UCSD-AML1 (cell line): ENCODE data around the gene PACC1.
"Not testable (repeated sequence)": the region's sequence is repeated elsewhere in the genome, so short reads cannot be mapped to it uniquely, and the experiment has no call there.

Source experiments
- DNase-seq: peaks from one replicate; lab custom pipeline; 2025; ENCODE audit not compliant: unreplicated experiment; lab: John Stamatoyannopoulos, UW

Gene PACC1

DNA sequence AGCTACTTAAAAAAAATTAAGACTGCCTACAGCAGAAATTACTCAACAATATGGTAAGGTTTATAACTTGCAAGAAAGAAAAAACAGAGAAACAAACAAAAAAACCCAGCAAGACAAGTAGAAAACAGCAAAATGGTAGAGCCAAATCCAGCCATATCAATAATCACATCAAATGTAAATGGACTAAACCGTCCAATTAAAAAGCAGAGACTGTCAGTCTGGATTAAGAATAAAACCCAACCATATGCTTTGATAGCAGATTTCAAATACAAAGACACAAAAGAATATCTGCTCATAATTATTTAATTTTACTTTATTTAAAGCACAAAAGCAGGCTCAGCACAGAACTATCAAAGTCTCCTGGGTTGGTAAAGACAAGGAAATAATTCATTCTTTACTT is 17.5 kb downstream of the PACC1 start:
- DNase-seq = no peak

DNA sequence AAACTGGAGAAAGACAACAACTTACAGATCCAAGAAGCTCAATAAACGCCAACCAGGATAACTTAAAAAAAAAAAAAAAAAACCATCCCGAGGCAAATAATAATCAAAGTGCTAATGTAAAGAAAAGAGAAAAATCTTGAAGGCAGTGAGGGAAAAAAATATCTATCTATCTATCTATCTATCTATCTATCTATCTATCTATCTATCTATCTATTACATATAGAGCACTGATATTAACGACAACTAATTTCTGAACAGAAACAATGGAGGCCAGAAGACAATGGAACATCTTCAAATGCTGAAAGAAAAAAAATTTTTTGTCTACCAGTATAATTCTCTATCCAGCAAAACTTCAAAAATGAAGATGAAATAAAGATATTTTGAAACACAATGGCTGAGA is 18.0 kb downstream of the PACC1 start:
- DNase-seq = no peak

DNA sequence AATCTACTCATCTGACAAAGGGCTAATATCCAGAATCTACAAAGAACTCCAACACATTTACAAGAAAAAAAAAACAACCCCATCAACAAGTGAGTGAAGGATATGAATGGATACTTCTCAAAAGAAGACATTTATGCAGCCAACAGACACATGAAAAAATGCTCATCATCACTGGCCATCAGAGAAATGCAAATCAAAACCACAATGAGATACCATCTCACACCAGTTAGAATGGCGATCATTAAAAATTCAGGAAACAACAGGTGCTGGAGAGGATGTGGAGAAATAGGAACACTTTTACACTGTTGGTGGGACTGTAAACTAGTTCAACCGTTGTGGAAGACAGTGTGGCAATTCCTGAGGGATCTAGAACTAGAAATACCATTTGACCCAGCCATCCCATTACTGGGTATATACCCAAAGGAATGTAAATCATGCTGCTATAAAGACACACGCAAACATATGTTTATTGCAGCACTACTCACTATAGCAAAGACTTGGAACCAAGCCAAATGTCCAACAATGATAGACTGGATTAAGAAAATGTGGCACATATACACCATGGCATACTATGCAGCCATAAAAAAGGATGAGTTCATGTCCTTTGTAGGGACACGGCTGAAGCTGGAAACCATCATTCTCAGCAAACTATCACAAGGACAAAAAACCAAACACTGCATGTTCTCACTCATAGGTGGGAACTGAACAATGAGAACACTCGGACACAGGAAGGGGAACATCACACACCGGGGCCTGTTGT is 18.8 kb downstream of the PACC1 start:
- not testable (repeated sequence) for DNase-seq

DNA sequence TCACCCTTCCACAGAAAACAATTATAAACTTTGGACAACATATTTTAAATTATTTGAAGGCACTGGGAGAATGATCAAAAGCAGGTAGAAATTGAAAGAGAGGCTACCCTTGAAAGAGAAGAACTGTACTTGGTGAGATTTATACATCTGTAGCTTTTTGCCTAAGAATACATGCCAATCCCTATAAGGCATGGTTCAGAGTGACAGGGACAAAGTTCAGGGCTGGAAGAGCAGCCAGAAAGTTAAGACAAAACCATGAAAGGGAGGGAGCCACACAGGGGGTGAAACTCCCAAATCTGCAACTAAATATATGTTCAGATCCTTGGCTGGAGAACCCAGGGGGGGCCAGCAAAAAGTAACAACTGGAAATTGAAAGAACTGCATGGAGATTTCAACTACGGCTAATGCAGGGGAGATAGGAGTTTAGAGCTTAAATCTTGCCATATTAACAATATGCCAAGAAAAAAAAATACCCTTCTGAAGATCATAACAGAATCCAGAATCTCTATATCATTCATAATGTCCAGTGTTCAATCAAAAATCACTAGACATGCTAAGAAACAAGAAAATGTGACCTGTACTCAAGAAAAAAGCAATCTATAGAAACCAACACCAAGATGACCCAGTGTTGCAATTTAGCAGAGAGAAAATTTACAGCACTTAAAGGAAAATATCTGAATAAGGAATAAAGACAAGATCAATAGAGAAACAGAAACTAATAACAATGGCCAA is 25.5 kb downstream of the PACC1 start:
- no peak for DNase-seq

DNA sequence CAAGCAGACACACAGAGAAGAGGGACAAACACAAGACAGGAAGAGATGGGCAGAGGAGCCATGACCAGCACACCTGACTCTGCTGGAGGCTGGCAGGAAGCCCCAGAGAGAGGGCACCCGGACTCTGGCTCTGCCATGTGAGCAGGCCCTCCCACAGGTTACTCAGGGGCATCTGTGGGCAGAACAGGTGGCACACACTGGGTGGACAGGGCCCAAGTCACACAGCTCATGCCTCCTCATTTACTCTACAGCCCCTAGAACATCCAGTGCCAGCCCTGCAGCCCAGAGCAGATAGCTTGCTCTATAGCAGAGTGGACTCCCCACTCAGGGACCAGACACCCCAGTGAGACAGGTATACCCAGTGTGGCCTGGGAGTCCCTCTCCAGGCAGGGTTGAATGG is 28.7 kb downstream of the PACC1 start:
- no peak for DNase-seq

DNA sequence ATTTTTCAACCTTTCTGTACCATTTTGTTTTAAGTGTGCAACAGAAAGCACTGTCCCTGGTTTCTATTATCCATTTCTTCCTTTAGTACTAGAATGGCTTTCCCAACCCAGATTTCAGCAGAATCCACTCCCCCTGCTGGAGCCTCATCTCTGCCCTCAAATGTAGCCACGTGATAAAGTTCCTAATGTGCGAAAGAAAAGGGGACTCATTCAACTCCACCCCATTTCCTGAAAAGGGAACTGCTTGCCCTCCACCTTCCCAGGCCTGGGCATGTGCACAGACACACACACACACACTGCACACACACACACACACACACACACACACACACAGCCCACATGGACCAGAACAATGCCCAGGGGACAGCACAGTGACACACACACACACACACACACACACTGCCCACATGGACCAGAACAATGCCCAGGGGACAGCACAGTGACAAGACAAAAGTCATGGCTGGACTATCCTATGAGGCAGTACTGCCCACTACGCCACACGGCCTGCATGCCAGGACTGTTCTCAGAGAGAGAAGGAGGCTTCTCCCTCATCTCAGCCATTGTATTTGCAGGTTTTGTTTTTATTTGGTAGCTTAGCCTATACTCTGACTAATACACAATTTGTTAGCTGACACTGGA is 33.2 kb downstream of the PACC1 start:
- DNase-seq = no peak

DNA sequence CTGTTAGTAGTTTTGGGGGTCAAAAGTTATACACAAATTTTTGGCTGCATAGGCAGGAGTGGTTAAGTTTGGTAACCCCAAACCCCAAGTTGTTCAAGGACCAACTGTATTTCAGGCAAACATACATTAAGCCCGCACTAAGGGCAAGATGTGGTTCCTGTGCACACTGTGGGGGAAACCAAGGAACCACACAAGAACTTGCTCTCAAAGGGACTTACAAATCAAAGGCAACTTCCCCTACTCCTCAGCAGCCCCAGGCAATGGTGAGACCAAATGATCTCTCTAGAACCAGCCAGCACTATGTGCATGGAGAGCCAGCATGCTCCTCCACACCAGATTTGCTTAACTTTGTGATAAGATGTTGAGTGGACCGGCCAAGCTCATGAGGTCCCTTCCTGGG is 35.3 kb downstream of the PACC1 start:
- DNase-seq = no peak

DNA sequence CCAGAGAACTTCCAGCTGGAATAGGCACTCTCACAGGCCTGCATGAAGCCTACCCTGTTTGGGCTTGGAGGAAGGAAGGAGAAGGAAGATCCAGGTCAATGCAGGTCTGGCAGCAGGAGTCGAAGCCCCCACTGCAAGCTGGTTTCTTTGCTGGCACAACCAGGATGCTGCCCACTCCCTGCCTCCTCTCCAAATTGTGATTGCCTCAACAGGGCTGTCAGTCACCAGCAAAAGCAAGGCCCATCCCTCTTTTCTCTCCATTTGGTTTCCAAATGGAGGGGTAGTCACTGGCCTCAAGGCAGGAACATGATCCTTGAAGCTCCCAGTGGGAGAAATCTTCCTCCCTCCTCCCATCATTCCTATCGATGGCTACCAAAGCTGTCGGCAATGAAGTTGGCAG is 37.0 kb downstream of the PACC1 start:
- no peak for DNase-seq

DNA sequence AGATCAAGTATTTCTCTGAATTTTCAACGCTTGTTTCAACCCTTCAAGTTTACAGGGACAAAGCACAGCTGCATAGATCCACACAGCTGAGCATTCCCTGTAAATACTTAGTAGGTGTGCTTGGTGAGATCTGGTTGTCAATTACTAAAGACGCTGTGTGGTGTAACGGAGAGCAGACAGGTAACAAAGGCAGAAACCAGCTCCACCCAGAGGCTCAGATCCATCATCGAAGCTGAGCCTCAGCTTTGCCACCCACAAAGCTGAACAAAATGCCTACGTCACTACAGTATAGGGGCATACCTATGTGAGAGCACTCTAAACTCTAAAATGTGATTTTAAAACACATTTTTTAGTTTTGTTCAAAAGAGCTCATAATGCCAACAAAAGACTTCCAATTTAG is 38.7 kb downstream of the PACC1 start:
- no peak for DNase-seq

DNA sequence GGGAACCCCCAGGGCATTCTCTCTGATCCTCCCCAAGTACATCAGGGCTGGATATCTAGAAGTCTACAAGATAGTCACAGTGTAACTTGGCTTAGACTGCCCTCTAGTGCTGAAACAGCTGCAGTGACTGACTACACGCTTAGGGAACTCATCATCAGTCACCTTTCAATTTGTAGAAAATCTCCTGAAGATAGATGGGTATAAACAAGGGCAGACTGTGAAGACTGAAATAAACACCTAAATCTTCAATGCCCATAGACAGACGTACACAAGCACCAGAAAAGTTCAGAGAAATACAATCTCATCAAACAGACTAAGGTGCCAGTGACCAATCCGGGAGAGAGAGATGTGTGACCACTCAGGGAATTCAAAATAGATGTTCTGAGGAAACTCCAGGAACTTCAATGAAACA is 46.6 kb downstream of the PACC1 start:
- no peak for DNase-seq

DNA sequence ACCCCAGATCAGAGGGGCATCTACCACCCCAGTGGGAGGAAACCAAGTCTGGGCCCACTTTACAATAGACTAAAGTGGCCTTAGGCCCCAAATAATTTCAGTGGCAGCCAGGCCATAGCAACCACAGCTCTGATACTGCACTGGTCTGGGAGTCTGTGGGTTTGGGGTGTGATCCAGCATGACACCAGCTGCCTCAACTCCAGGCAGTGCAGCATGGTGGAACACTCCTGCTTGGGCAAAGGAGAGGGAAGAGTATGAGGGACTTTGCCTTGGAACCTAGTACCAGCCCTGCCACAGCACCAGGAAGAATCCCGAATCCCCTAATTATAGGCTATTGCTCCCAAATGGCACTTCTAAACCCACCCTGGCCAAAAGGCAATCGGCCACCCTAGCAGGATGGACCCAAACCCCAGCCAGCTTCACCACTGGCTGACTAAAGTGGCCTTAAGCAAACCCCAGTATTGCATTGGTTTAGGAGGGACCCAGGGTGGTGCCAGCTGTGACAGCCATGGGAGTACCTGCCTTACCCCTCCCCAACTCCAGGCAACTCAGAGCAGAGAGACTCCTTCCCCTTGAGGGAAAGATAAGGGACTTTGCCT is 47.1 kb downstream of the PACC1 start:
- DNase-seq = peak; percentile 28

DNA sequence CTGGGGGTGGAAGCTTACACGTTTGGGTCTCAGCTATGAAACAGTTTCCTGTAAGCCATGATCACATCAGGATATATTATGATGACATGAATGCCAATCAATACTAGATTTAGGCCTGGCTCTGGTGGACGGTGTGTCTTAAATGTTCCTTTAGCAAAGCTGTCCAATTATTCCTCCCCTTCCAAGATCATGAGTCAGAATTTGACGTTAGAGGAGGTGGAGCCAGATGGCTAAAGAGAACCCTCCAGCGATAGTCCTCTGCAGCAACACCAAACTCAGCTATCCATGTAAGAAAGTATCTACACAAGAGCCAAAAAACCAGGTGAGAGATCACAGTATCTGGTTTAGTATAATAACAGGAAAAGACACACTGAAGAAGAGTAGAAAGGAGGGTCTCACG is 47.8 kb downstream of the PACC1 start:
- DNase-seq = no peak

DNA sequence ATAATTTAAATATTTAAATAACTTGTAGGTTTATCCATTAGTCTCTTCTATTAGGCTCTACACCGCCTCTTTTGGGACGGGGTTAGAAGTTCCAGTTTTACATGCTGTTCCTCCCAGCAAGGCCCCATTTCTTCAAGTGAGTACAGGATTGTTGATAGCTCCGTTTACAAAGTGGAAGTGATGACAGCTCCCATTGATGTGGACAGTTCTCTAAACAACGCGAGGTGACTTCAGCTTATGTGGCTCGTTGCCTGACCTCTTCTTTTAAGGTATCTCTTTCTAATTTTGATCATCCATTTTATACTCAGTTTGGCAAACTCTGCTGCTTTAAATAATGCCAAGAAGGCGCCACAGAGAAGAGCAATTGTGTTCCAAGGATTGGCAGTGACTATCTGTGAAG is 49.7 kb downstream of the PACC1 start:
- no peak for DNase-seq

DNA sequence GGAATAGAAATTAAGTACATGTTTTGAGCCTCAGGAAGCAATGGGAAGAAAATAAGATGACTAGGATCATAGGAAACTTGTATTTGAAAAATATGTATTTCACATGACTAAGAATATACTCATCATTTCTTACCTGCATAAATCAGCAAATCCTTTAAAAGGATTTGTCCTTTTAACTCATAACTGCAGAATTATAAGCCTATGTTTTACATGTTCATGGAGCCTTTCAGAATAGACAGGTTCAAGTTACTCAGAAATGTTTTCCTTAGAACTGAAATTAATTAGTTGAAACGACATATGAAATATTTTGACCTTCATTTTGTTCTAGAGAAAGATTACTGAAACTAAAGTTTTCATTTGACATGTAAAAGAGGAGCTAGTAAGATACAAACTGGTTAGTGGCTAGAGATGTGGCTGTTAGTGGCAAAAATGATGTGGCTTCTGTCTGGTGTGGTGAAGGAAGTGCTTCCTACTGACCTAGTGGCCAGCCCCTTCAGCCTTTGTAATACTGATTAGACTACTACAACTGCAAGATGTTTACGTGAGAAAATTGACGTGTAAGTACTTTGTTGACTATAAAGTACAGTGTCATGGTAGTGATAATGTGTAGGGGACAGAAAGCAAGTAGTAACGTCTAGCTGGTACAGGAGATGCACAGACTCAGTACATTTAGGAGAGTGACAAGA is 54.7 kb downstream of the PACC1 start:
- DNase-seq = no peak

DNA sequence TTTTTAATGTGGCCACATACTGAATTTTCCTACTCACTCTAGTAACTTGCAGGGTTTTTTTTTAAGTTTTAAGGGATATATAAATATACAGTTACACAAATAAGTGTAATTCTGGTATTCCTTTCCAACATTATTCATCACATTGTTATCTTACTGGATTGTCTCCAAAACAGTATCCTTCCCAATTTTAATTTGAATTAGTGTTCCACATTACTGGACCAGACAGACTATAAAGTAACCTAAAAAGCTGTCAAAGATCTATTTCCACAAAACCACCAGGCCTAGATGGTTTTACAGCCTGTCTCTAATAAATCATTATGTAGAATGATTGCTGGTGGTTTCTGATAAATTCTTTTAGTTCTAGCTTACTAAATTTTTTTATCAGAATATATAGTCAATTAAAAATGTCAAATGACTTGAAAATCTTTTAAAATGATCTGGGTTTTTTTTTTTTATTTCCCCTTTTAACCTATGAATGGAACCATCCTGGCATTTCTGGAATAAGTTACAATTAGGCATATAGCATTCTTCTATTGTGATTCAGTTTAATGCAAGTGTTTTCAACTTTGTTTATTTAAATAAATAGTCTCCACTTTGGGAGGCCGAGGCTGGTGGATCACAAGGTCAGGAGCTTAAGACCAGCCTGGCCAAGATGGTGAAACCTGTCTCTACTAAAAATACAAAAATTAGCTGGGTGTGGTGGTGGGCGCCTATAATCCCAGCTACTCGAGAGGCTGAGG is 59.3 kb downstream of the PACC1 start:
- no peak for DNase-seq

DNA sequence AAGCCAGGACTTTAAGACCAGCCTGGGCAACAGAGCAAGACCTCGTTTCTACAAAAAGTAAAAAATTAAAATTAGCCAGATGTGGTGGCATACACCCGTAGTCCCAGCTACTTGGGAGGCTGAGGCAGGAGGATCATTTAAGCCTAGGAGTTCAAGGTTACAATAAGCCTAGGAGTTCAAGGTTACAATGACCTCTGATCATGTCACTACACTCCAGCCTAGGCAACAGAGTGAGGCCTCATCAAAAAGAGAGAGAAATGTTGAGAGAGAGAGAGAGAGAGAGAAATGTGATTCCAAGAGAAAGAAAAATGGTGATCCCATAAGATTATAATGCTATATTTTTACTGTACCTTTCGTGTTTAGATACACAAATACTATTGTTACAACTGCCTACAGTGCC is 60.2 kb downstream of the PACC1 start:
- DNase-seq = no peak

DNA sequence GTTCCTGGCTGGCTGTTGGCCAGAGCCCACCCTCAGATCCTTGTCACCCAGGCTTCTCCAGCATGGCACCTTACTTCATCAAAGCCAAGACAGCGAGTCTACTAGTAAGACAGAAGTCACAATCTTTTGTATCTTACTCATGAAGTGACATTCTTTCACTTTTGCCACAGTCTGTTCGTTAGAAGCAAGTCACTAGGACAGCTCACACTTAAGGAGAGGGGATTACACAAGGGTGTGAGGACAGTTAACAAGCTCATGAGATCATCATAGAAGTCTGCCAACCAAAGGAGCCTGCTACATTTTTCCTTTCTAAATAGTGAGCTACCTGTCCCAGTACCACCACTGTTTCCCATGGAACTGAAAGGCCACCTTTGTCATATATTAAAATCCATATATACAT is 61.5 kb downstream of the PACC1 start:
- no peak for DNase-seq

DNA sequence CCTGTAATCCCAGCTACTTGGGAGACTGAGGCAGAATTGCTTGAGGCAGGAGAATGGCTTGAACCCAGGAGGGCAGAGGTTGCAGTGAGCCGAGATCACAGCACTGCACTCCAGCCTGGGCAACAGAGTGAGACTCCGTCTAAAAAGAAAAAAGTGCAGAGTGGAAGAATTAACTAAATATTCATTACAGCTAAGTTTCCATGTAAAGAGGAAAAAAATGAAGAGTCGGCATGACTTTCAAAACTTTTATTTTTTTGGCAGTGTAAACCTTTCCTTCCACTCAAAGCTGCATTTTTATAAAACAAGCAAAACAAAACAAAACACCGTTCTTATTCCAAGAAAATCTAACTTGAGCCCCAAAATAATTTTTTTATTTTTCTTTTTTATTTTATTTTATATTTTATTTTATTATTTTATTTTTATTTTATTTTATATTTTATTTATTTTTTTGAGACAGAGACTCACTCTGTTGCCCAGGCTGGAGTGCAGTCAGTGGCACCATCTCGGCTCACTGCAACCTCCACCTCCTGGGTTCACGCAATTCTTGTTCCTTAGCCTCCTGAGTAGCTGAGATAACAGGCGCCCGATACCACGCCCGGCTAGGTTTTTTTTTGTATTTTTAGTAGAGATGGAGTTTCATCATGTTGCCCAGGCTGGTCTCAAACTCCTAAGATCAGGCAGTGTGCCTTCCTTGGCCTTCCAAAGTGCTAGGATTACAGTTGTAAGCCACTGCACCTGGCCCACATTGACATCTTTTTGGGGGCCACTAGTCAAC is 62.9 kb downstream of the PACC1 start:
- no peak for DNase-seq

DNA sequence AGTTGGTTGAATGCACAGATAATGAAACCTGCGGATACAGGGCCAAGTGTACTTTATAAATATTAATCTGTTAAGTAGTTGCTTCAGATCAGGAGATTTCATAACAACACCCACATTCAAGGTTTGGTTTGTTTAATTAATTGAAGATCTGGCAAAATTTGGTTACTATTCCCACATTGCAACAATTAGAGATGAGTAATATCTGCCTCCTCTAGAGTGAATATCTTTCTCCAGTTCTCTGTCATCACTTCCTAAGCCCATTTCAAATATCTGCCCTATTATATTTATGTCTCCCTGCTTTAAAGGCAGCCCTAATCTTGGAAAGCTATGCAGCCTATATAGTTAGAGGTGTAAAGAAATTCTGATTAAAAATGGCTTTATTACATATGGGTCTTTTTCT is 68.1 kb downstream of the PACC1 start:
- DNase-seq = no peak

DNA sequence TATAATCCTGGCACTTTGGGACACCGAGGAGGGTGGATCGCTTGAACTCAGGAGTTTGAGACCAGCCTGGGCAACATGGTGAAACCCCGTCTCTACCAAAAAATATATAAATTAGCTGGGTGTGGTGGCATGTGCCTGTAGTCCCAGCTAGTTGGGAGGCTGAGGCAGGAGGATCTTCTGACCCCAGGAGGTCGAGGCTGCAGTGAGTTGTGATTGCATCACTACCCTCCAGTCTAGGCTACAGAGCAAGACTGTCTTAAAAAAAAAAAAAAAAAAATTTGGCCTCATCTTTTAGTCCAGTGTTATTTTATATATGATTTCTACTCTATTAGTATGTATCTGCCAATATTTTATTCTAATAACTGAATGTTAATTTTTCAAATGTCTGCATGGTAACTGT is 69.8 kb downstream of the PACC1 start:
- DNase-seq = no peak
